NCI-H2029 treated with DMSO at 0.1 percent for 48 hours (cell line): ENCODE data around the gene DYSF.
"Not testable (repeated sequence)": the region's sequence is repeated elsewhere in the genome, so short reads cannot be mapped to it uniquely, and the experiment has no call there.

ENCODE experiments used
- DNase-seq: peaks from one replicate; lab custom pipeline; 2025; lab: John Stamatoyannopoulos, UW

DYSF gene

DNA sequence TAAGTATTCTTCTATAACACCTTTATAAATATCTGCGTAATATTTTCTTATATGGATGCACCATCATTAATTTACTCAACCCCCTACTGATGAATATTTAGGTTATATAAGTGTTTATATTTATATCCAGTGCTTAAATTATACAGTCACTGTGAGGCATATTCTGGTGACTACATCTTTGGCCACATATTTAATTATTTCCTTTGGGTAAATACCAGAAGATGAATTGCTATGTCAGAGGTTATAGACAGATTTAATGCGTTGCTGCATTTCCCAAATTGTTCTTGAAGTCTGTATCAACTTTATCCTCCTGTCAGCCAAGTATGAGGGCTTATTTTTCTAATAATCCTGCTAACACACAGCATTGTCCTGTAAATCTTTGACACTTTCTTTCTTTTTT, 18.7 kb downstream of the DYSF start:
- DNase-seq, result no peak

DNA sequence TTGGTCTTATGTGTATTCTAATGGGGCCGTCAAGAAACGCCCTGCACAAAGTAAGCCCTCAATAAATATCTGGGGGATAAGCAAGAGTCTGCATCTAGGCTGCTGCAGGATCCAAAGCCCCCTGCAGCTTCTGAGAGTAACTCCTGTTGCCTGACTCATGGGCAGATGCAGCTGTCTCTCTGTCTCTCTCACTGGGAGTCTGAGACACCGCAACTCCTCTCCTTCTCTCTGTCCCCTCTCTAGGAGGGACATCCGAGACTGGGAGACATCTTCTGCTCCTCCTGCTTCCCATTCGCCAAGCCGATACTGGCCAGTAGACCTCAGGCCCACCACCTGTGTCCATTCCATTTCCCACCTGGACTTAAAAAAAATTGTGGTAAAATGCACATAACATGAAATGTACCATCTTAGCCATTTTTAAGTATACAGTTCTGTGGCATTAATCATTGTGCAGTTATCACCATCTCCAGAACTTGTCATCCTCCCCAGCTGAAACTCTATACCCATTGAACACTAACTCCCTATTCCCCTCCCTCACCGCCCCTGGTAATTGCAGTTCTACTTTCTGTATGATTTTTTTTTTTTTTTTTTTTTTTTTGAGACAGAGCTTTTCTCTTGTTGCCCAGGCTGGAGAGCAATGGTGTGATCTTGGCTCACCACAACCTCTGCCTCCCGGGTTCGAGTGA, 20.1 kb downstream of the DYSF start:
- DNase-seq, result no peak

DNA sequence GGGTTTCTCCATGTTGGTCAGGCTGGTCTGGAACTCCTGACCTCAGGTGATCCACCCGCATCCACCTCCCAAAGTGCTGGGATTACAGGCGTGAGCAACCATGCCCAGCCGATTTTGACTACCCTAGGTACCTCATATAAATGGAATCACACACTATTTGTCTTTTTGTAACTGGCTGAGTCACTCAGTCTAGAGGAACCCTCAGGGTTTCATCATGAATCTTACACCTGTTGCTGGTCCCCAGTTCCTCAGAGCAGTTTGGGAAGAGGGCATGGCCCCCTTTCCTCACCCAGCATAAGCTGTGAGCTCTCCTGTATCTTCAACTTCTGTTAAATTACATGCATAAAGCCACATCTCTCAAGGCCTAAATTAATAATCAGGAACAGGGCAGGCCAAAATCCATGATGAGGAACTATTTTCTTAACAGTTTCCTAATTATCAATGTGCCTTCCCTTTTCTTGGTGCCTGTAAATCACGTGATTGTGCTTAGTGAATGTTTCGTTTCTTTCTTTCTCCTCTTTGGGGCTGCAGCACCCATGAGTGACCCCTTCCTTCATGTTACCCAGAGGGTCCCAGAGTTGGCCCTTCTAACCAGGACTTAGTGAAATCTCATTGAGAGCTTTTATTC, 20.9 kb downstream of the DYSF start:
- no peak for DNase-seq

DNA sequence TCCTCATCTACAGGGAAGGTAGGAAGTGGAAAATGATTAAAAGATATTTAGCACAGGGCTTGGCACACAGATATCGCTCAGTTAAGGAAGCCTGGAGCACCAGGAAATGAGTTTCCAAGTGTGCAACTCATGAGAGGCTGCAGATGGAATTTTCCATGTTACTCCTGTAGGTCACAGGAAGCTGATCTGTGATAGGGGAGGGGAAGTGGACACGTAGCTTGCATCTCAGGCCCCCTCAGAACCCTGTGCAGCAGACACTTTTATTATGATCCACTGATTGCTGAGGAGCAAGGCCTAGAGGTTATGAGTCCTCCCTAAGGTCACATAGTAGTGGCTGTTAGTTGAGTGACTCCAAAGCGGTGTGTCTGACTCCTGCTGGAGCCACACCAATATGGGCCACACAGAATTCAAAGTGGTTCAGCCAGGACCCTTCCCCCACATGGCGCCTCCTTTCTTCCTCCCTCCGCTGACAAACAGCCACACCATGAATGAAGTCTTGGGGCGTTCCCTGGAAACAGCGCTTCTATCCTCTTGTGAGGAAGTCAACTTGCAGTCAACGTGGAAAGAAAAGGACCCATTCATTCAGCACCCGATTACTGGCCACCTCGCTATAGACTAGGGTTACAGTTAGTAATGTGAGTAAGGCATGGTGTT, 21.5 kb downstream of the DYSF start:
- DNase-seq, result no peak

DNA sequence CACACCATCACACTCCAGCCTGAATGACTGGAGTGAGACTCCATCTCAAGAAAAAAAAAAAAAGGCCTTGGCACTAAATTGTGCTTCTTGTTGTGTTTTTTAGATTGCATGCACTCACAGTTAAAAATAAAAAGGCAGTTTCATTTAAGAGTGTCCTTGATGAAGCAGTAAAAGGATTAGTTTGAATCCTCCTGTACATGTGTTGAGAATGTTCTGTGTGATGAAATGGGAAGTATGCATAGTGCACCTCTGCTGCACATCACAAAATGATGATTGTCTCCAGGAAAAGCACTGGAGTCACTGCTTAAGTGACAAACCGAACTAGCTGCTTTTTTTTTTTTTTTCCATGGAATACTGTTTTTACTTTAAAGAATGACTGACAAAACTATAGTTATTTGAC, 23.1 kb downstream of the DYSF start:
- no peak for DNase-seq

DNA sequence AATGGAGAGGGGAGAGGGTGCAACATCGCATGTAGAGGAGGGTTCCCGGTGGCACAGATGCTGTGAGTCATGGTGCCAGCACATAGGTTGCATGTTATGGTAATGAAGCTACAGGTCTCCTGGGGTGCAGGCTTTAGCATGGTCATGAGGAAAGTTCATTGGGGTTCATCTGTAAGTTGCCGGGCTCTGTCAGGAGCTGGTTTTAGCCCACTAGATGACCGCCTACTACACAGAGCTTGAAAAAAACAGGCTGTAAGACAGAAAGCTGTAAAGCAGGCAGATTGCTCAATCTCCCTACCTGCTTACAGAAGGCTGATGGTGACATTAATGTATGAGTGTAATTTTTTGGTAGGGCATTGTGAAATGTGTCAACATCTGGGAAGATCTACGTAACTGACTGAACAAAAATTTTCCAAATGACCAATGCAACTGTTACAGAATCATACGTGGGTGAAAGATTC, 23.9 kb downstream of the DYSF start:
- DNase-seq, result no peak

DNA sequence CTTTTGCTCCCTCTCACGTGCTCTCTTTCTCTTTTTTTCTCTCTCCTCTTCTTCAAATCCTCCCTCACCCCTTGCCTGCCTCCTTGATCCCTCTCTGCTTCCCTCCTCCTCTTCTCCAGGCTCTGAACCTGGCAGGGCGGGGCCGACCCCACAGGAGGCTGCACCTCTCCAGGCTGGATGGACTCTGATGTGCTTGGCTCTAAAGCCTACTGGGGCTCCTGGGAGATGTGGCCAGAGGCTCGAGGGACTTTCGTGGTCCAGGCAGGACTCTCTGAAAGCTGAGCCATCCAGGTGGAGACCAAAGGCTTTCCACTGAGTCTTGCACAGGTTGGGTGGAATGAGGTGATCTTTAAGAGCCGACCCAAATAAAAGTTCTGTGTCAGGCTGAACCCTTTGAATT, 25.4 kb downstream of the DYSF start:
- no peak for DNase-seq

DNA sequence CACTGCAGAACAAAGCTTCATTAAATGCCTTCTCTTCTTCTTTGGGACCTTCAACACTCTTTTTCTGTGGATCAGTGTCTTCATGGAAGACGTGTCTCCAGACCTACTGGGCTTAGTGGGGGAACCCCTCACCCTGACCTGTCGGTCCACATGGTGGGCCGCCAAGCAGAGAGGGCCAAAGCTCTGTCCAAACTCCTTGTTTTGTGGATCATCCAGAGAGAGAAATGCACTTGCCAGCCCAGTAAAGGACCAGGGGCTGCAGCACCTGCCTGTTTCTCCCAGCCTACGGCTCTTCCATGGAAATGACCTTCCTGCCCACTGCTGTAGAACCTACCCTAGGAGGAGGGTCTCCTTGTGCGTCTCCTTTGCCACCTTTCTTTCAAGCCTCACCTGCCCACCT, 25.9 kb downstream of the DYSF start:
- DNase-seq, result no peak

DNA sequence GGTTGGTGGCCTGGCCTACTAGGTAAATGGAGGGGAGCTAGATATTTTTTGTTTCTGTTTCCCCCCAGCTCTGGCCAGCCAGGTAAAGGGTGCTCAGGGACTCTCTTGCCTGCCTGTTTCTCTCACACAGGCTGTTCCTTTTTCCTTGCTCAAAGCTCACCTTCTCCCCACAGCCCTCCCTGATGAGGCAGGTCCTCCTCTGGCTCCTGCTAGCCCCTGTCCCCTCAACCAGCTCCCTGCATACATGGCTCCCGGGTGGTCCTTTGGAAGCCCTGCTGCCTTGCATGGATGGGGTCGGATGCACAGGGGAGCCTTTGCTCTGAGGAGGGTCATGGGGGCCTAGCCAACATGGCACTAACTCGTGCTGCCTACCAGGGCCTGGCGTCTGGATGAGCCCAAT, 27.8 kb downstream of the DYSF start:
- no peak for DNase-seq

DNA sequence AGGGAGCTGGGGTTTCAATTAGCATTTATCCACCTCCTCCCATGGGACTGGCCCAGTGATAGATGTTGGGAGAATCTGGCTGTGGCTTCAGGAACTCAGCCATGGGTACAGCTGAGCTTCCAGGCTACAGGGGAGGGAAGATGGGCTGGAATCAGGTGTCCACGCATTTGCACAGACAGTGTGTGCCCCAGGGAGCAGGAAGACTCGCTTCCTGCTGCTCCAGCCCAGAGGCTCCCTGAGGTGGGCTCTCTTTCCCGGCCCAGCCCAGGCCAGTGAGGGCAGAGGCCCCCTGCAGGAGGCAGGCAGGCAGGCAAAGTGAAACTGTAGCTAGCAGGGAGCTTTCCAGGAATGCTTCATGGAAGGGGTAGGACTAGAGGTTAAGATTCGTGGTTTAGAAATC, 28.7 kb downstream of the DYSF start:
- no peak for DNase-seq

DNA sequence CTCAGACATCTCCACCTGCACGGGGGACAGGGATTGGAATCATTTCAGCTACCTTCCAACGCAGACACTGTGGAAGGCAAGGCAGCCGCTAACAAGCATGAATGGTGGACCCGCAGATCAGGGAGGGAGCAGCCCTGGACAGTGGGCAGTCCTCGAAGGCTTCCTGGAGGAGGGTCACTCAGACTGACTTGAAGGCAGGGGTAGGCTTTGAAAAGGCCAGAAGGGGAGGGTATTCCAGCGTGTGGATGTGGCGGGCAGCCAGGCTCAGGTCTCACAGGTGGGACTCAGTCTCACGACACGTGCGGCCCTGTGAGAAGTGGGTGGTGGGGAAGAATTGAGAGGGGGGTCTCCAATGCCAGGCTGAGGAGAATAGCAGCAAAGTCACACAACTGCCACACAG, 29.9 kb downstream of the DYSF start:
- DNase-seq, result no peak

DNA sequence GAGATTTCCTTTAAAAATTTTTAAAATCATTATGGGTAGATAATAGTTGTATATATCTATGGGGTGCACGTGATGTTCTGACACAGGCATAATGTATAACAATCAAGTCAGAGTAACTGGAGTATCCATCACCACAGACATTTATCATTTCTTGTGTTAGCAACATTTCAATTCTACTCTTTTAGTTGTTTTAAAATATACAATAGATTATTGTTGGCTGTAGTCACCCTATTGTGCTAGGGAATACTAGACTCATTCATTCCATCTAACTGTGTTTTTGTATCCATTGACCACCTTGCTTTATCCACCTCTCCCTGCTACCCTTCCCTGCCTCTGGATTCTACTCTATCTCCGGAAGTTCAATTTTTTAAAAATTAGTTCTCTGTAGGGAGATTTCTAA, 31.0 kb downstream of the DYSF start:
- DNase-seq, result no peak

DNA sequence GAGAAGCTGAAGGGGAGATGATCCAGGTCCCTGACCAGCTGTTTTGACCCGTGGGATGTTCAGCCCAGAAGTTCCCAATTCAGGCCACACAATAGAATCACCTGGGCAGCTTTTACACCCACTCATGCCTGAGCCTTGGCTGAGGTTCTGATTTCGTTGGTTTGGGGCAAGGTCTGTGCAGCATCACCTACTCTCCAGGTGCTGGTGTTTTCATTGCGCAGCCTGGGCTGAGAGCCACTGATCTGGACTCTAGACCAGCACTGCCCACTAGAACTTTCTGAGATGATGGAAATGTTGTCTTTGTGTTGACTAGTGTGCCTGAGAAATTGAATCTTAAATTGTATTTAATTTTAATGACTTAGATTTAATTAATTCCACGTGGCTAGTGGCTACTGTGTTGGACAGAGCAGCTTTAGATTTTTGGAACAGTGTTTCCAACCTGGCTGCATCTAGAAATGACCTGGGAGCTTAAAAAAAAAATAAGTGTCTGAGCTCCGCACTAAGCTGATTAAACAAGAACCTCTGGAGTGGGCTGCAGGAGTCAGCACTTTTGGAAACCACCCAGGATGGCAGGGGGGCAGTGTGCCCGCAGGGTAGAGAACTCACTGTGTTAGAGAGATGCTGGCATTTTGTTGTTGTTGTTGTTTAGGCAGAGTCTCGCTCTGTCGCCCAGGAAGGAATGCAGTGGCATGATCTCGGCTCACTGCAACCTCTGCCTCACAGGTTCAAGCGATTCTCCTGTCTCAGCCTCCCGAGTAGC, 33.7 kb downstream of the DYSF start:
- DNase-seq, result no peak

DNA sequence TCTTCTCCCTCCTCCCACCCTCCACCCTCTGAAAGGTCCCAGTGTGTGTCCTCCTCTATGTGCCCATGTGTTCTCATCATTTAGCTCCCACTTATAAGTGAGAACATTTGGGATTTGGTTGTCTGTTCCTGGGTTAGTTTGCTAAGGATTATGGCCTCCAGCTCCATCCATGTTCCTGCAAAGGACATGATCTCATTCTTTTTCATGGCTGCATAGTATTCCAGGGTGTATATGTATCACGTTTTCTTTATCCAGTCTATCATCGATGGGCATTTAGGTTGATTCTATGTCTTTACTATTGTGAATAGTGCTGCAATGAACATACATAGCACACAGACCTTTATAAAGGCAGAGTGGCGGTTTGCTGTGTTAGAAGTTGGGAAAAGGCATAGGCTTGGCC, 38.2 kb downstream of the DYSF start:
- DNase-seq, result not testable (repeated sequence)

DNA sequence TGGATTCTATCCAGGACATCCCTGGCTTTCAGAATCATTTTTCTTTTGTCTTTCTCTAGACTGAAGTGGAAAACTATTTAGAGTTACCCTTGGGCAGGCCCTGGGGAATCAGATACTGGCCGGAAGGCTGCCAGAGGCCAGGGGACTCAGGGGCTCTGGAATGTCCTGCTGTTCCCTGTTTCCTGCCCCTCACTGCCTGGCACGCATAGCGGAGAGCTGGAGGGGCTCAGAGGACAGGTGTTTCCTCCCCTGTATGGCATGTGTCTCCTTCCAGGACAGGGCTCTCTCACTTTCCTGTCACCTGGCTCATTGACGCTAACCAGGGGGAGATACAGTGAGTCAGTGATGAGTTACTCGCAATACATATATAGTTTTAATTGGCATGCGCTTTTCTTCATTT, 38.8 kb downstream of the DYSF start:
- no peak for DNase-seq

DNA sequence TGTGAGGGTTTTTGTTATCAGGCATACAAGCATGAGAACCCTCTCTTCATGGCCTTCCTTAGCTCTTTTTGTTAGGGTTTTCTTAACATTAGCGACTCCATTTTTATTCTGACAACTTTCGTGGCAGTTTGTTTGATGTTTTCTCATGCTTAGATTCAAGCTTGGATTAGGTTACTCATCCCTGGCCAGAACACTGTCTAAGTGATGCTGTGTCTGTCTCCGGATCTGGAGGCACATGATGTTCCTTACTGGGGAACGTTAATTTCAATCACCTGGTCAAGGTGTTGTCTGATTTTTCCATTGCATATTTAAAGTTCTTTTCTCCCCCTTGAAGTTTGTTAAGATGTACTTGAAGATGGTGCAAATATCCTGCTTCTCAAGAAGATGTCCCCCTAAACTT, 40.7 kb downstream of the DYSF start:
- no peak for DNase-seq

DNA sequence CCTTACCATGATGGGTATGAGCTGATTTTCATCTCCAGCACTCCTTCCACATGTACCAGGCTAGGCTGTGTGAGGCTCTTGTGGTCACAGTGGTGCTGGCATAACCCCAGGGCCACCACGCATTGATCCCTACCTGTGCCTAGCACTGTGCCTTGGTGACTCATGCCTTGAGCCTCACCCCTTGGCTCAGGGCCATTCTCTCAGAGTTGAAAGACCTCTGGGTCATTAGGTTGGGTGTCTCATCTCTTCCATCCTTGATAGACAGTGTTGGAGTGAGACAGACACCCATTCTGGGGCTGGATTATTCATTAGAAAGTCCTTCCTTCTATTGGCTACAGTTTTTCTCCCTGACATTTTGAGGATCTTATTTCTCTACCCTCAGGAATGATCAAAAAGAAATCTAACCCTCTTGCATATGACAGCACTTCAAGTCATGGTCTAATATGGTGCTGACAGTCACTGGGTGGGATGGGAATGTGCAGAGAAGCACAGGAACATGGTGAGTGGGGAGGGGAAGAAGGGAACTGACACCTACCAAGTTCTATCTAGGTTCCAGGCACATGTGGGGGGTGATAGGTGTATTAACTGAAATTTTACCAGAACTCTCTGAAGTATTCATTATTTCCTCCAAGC, 41.3 kb downstream of the DYSF start:
- no peak for DNase-seq

DNA sequence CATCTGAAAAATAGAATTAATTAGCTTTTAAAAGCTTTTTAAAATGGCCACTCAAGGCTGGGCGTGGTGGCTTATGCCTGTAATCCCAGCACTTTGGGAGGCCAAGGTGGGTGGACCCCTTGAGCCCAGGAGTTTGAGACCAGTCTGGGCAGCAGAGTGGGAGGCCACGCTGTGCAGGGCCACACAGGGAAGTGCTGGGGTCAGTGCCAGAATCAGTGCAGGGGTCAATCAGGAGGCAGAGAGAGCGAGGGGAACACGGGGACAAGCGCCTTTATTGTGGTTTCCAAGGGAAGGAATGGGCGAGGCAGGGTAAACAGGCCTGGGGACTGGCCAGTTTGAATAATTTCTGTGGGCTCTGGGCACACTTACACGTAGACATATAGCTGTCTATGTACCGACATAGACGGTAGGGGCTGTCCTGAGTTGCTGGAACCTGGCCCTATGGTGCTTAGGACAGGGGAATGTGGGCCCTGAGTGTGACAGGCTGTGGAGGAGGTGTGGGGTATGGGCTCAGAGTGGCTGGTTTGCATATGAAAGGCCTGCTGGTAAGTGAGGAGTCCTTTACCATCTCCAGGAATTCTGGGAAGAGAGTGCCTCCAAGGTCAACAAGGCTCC, 42.9 kb downstream of the DYSF start:
- no peak for DNase-seq

DNA sequence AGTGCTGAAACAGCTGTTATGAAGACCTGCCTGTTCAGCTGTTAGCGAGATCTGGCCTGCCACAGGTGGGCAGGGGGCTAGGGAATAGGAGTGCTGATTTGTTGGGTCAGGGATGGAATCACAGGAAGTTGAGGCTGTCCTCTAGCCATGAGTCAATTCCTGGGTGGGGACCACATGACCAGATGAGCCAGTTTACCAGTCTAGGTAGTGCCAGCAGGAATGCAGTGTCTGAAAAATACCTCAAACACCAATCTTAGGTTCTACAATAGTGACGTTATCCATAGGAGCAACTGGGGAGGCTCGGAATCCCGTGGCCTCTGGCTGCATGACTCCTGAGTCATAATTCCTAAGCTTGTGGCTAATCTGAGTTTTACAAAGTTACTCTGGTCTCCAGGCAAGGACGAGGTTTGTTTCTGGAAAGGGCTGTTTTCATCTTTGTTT, 44.9 kb downstream of the DYSF start:
- DNase-seq, result no peak

DNA sequence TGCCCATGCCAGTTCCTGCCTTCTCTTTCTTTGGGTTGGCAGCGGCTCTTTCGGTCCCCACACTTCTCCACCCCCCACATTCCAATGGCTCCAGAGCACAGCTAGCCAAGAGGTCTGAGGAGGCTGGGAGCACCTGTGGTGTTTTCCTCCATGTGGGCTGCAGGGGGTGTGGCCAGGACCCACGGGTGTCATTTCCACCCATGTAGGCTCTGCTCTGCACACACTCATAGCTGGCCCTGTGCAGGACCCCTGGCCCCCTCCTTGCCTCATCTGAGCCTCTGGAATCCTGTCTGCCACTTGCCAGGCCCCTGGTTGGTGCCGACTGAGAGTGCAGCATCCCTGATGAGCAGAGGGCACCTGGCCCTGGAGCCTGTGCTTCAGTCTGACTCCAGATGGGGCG, 46.3 kb downstream of the DYSF start:
- no peak for DNase-seq

DNA sequence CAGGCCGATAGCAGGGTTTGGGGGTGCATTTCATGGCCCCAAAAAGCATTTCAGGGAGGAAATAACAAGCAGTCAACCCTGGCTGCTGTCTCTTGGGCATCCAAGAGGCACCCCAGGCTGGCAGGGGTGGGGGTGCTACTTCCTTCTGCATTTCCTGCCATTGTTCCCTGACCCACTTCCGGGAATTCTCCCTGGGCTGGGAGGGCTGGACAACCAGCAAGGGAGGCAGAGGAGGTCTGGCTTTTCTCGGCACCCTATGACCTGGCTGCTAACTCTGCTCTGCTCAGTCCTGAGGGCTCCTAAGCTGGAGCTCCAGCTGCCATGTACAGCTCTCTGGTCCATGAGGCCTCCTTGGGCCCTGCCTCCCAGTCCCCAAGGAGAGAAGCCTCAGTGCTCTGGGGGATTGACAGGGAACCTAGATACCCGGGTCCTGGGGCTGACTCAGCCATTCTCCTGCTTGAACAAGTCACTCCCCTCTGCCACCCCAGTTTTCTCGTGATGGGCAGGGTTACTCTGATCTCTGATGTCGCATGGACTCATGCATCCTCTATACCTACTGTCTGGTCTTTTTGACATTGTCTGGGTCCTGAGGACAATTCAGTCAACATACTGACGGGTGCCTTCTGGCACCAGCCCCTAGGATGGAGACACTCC, 47.2 kb downstream of the DYSF start:
- DNase-seq, result no peak
